ENCODE measurements around the gene DGLUCY. TPM values are rescaled to one million over a fixed set of nuclear protein-coding genes. Genes with fewer than 3 reads are reported as not detected.

Gene DGLUCY
- total and polyA plus RNA-seq, 2 of the 8 experiments (the other 6 are each of a cell fraction or from before 2014, with no cell fraction given): 24.9 to 31.8 TPM

- TF ChIP-seq GTF2F1 (IDR thresholded peaks at IDR 0.05; ENCODE audit: borderline replicate concordance, low read depth, low read length) (no peak), RFX5 (IDR thresholded peaks at IDR 0.05; ENCODE audit: borderline replicate concordance, low read depth, low read length) (no peak), SP4 (IDR thresholded peaks at IDR 0.05; ENCODE audit: low read length) (no peak)
Measured at GRCh38 chr14:91135039-91135438, 21.2 kb downstream of the DGLUCY start (continued).
